ENCODE results near the gene COPE.
A peak's percentile ranks its signal among the peaks of the same experiment; 100 is the strongest.
"Not testable (repeated sequence)": the region's sequence is repeated elsewhere in the genome, so short reads cannot be mapped to it uniquely, and the experiment has no call there.

Gene COPE

DNA sequence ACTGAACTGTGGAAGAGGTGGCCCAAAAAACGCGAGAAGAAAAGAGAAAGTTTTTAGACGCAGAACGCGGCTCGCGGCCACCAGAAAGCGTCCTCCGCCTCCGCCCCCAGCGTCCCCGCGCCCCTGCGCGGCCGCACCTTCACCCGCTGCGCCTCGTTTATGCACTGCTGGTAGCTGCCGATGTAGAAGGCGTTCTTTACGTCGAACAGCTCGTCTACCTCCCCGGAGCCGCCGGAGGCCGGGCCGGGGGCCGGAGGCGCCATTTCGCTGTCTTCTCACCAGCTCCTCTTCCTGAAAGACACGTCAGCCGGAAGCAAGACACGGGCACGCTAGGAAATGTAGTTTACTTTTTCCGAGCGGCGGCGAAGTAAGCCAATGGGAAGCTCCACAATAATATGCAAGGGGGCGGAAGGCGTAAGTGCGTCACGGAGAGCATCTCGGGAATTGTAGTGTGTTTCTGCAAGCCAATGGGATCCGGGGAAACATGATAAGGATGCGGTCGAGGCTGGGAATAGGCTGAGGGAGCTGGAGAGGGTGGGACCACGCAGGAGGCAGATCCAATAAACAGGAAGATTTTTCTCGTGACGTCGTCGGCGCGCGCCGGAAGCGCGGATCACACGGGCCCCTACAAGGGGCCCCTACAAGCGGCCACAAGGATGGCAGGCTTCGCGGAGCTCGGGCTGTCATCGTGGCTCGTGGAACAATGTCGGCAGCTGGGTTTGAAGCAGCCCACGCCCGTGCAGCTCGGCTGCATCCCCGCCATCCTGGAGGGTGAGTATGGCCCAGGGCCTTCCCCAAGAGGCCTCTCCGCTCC is at the start of gene COPE, which contains the start of gene DDX49:
TSS of gene COPE (minus strand) at position 302 of the 814 bp plus-strand sequence. CDS start at position 263, 39 bp downstream.
TSS of gene DDX49 (plus strand) at position 630 of the 814 bp plus-strand sequence. CDS start at position 657, 27 bp downstream.
- DNase-seq = peak; percentile 99

DNA sequence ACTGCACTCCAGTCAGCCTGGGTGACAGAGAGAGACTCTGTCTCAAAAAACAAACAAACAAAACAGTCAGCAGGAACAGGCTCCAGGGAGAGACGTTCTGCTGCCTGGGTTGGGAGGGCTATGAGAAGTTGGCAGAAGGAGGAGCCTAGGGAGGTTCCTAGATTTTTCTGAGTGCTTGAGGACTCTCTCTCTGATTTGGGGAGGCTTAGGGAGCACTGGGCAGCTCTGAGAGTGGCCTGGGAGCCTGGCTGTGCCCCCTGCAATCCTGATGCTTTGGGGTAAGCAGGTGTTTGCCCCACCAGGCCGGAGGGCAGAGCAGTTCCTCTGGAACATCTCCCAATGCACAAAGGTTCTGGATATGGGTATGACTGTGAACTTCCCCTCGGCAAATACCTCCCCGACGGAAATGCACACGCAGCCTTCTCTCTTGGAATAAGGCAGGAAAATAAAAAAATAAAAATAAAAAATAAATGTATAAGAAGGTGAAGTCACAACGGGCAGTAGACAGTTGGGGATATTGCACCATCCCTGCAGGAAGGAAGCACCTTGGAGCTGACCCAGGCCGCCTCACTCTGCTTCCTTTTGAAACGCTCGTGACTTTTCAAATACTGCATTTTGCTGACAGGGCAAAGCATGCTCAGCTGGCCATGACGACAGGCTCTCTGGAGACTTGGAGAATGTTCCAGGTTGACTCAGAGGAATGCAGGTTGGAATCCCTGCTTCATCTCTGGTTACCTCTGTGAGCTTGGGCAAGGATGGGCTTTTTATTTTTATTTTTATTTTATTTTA is 48.4 kb upstream of the COPE start:
- no peak for DNase-seq

DNA sequence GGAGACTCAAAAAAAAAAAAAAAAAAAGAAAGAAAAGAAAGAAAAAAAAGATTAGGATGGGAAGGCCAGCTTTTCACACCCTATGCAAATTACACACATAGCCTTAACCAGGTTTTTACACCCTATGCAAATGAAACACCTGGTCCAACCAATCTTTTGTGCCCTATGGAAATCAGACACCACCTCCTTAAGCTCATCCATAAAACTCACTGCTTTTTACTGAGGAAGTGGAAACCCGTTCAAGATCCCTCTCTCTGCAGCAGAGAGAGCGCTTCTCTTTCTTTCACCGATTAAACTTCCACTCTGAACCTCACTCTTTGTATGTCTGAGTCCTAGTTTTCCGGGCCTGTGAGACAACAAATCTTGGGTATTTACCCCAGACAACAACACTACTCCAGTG is 47.1 kb upstream of the COPE start:
- no peak for DNase-seq

DNA sequence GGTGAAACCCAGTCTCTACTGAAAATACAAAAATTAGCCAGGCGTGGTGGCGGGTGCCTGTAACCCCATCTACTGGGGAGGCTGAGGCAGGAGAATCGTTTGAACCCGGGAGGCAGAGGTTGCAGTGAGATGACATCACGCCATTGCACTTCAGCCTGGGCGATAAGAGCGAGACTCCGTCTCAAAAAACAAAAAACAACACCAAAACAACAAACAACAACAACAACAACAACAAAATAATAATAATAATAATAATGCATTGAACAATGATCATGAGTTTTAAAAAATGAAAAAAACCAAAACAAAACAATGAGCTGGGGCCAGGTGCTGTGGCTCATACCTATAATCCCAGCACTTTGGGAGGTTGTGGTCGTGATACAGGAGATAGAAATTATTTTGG is 44.9 kb upstream of the COPE start:
- DNase-seq = no peak

DNA sequence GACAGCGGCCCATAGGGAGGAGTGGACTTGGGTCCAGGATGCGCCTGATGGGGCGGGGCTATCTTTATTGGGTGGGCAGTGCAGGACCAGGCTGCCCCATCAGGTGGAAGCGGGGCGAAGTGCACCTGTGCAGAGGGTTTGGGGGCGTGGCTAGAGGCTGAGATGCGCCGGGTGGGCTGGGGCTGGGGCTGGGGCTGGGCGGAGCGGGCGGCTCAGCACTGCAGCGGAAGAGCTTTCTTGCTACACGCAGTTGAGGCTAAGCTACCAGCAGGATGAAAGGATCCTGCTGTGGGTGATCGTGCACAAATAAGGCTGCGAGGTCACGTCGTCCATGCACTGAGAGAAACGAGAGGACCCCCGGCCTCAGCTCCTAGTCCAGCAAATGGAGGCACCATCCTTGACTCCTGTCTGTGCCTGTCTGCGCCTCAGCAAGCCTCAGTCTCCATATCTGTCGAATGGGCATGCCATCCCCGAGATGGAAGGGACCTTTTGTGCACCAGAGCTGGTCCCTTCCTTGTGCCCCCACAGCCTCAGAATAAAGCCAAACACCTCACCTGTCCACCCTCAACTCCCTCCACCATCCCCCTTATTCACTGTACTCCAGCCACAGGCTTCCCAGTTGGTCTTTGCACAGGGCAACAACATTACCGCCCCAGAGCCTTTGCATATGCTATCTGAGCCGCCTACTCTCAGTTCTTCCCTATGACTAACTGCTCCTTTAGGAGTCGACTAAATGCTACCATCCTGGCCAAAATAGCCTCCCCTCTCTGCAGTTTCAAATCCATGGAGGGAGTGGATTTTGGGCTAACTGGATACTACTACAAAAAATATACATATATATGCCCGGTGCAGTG is 42.8 kb upstream of the COPE start:
- no peak for DNase-seq

DNA sequence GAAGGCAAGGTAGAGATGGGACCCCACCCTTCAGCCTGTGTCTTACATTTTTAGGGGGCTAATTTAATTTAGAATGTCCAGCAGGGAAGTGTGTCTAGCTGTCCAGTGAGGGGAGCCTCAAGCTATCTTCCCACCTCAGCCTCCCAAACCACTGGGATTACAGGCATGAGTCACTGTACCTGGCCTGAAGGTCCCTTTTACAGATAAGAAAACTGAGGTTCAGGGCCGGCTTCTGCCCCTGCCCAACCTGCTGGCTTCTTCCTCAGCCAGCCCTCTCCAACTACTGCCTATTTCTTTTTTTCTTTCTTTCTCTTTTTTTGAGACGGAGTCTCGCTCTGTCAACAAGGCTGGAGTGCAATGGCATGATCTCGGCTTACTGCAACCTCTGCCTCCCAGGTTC is 41.2 kb upstream of the COPE start:
- DNase-seq = no peak

DNA sequence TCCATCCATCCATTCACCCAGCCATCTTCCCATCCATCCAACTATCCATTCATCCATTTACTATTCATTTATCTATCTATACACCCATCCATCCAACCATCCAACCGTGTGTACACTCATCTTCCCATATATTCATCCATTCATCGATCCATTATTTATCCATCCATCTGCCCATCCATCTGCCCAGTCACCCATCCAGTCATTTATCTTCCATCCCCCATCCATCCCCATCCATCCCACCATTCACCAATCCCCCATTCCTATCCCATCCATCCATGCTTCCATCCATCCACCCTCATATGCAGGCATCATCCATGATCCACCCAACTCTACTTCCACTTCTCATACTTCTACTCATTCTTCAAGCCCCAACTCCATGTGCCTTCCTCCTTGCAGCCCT is 35.9 kb upstream of the COPE start:
- no peak for DNase-seq

DNA sequence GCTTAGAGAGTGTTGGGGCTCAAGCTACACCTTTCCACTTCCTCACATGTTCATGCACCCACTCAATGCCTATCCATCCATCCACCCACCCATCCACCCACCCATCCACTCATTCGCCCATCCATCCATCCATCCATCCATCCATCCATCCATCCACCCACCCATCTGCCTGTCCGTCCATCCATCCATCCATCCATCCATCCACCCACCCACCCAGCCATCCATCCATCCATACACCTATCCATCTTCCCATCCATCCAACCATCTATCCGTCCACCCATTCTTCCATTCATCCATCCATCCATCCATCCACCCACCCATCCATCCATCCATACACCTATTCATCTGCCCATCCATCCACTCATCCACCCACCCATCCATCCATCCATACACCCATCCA is 34.9 kb upstream of the COPE start:
- no peak for DNase-seq

DNA sequence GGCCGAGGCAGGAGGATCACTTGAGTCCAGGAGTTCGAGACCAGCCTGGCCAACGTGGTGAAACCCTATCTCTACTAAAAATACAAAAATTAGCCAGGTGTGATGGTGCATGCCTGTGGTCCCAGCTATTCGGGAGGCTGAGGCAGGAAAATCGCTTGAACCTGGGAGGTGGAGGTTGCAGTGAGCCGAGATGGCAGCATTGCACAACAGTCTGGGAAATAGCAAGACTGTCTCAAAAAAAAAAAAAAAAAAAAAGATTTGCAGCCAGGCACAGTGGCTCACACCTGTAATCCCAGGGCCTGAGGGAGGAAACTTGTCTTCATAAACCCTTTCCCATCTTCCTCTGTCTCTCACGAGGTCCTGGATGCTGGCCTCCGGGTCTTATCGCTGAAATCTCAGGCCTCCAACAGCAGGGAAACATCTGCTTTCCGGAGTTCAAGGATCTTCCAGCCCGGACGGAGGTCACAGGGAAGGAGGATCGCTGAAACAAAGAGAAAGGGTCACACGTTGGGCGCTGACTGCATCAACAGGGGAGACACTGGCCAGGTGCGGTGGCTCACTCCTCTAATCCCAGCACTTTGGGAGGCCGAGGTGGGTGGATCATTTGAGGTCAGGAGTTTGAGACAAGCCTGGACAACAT is 33.3 kb upstream of the COPE start:
- DNase-seq = not testable (repeated sequence)

DNA sequence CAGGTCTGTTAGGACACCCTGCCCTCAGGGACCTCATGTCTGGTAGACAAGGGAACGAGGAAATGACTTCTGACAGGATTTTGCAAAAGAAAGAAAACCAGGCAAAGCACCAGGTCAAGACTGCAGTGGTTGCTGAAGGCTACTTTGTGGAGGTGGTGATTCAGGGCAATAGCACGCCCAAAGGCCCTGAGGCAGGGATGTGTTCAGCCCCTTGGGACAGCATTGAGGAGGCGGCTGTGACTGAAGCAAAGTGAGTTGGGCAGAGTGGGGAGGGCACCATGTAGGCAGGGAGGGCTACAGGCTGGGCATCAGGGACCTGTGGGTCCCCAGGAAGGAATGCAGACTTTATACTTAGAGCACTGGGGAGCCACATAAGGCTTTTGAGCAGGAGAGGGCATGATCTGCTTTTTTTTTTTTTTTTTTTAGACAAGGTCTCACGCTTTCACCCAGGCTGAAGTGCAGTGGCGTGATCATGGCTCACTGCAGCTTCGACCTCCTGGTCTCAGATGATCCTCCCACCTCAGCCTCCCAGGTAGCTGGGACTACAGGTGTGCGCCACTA is 32.6 kb upstream of the COPE start:
- no peak for DNase-seq

DNA sequence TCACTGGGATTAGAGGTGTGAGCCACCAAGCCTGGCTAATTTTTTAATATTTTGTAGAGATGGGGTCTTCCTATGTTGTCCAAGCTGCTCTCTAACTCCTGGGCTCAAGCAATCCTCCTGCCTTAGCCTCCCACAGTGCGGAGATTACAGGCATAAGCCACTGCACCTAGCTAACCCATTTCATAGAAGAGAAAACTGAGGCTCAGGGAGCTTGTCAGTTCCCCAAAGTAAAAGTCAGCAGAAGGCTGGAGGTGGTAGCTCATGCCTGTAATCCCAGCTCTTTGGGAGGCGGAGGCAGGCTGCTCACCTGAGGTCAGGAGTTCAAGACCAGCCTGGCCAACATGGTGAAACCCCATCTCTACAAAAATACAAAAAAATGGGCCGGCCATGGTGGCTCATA is 30.7 kb upstream of the COPE start:
- DNase-seq = no peak

DNA sequence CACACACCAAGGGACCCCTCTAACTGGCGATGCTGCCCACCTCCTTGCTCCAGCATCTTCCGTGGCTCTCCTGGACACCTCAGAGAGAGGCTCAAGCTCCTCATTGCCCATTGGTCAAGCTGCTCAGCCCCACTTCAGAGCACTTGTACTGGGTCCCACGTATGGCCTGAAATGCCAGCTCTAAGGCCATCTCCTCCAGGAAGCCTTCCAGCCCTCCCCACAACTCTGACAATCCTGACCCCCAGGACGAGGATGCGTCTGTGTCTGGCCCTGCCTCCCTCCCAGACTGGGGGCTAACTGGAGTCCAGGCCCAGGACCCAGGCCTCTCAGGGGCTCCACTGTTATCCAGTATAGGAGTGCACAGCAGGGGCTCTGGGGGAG is 29.8 kb upstream of the COPE start:
- DNase-seq = no peak

DNA sequence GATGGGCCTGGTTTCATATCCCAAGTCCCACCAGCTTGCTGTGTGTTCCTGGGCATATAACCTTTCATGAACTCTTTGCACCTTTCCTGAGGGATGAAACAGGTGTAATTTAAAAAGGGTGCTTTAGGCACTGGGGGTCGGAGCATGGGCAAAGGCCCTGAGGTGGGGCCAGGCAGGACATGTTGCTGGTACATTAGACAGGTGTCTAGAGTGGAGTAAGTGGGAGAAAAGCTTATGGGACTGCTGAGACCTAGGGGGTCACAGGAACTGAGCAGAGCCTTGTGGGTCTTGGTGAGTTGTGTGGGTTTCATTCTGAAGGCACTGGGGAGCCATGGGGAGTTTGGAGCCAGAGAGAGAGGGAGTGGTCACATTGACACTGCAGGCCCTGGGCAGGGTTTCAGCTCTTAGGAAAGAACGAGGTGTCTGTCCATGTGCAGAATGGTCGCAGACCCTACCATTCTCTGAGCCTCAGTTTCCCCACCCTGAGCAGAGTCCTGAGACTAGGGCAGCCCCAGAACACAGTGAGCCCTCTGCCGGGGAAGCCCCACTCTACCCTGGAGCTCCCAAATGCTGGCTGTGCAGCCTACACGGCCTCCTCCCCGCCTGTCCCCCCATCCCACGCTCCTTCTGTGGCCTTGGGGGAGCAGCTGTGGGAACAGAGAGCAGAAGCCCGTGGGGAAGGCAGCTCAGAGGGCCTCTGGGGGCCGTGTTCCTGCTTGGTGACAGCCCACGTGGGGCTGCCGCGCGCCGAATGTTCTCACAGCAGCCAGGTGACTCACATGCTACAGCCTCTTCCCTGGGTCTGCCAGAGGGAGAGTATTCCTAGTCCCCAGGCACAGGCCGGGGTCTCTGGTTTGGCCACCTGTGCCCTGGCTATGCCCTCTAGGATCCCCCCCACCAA is 29.1 kb upstream of the COPE start:
- DNase-seq = no peak

DNA sequence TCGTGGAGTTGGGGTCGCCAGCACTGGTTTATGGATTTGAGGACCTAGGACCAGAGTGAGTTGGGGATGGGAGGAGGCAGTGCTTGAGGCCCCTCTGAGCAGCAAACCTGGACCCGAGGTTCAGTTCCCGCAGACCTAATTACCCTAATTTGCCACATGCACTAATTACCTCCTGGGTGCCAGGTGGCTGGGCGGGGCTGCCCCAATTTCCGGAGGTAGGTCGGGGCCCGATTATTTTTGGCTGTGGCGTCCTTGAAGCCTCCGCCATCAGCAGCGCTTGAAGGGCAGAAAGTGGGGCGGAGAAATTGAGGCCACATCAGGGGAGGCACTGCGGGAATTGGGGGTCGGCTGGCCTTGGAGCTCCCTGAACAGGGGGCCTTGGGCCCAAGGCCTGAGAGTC is 27.7 kb upstream of the COPE start:
- no peak for DNase-seq

DNA sequence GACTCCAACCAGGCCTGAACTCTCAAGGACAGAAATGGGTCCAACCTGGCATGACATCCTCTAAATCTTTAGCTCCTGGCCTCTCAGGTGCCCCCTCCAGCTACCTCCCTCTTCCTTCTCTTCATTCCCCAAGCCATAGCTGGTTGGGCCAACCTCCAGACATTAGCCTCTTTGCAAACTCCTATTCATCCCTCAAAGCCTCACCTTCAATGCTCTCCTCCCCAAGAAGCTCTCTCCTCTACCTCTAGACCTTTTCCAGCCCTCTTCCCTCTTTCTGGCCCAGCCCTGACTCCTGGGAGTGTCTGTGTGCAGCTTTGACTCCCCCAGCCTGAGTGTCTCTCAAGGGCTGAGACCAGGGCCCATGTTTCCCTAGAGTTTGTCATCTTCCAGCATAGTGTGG is 27.1 kb upstream of the COPE start:
- no peak for DNase-seq

DNA sequence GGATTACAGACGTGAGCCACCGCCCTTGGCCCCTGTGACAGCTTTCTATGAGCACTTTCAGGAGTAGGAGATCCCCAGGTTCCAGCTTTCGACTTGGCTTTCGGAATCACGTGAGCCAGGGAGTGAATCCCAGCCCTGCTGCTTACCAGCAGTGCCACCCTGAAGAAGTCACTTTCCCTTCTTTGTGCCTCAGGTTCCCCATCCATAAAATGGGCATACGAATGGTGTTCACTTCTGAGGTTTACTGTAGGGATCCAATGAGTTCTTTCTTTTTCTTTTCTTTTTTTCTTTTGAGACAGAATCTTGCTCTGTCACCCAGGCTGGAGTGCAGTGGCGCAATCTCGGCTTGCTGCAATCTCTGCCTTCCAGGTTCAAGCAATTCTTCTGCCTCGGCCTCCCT is 26.1 kb upstream of the COPE start:
- DNase-seq = no peak

DNA sequence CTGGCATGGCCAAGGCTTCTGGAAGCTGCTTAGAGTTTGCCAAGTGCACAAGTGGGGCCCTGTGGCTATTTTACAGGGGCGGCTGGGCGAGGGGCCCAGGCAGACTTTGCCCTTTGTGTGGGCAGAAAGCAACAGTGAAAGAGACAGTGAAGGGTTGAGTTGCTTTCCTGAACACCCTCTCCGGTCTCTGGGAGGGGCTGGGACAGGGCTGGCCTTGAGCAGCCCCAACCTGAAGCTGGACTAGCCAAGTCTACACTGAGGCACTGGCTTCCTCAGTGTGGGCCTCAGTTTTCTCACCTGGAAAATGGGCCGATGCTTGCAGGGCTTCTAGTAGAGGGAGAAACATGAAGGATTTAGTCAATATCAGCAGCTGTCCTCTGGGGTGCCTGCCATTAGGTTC is 24.3 kb upstream of the COPE start:
- DNase-seq = no peak

DNA sequence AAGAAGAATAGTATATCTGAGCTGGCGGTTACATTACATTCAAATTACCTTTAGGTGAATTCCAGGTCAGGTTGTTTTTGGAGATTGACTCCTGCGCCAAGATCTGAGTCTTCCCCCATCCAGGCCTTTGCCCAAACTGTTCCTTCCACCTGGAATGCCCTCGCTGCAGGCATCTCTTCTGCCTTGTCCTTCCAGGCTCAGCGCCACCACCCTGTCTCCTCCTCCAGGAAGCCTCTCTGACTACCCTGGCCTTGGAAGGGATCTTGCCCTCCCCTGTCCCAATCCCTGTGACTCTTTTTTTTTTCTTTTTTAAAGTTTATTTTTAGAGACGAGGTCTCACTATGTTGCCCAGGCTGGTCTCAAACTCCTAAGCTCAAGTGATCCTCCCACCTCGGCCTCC is 23.5 kb upstream of the COPE start:
- no peak for DNase-seq

DNA sequence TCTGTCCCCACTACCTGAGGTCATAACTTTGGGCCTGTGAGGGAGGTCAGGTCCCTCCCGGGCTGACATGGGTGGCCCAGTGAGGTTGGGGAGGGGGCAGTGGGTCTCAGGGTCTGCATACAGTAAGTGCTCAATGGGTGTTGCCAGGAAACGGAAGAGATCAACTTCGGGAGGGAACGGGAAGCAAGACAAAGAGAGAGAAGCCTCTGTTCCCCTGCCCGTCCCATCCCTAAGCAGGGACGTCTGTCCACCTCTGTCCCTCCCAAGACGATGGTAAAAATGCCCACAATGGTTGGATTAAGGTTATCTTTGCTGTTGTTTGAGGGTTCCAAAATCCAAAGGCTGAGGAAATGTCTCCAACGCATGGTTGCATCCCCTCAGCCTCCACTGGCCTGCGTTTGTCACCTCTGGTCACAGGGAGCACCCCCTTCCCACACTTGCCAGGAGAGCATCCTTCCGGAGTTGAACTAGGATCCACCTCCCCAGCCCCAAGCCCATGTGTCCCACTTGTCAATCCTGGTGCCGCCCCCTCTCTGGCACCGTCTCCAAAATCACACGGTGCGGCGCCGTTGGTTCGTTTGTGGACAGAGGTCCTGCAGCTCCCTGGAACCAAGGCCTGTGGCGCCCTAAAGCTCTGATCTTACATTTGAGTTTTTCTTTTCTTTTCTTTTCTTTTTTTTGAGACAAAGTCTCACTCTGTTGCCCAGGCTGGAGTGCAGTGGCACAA is 22.6 kb upstream of the COPE start:
- DNase-seq = no peak

DNA sequence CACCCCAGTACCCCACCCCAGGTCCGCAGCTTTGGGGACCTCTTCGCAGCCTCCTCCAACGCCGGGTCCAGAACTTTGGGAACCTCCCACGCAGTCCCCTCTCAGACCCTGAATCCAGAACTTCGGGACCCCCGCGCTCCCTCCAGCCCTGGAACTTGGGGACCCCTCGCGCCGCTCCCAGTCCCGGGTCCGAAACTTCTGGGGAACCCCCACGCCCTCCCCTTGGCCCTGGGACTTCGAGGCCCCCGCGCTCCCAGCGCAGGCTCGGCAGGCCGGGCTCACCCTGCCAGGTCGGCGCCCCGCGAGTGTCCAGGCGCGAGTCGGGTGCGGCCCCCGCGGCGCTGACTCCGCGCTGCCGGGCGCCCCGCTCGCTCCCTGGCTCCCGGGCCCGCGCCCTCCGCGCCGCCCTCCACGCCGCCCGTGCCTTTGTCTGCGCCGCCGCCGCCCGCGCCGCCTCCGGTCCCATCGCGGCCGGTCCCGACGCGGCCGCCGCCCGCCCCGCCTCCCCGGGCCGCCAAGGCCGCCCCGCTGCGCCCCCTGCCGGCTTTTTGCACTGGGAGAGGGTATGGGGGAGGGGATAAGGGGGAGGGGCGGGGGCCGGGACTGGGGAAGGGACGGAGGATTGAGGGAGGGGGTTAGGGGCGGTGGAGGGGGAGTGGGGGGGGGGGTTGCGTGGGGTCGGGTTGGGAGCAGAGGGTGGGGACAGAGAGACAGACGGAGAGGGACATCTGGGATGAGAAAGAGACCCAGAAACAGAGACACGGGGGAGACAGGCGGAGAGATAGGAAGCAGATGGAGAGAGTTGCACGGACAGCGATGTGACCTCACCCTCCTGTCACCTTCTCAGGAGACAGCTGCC is 21.8 kb upstream of the COPE start, which contains the start of gene HOMER3:
TSS of gene HOMER3 (minus strand) at position 449 of the 859 bp plus-strand sequence. CDS start 2,235 bp downstream, outside the sequence.
- peak; percentile 76 for DNase-seq
